Small intestine (tissue), 7 donors: Measurements from ENCODE around the gene ENTPD8. TPM values are rescaled to one million over a fixed set of nuclear protein-coding genes. Genes with fewer than 3 reads are reported as not detected.

Experiments used
- DNase-seq, 2 donors: peaks; one replicate each; pipeline versions ENCODE4 v3.0.0 to v3.0.0-alpha.2; 2013
- FAIRE-seq: peaks from 2 replicates; lab custom pipeline; 2012; peaks lifted over from hg19 to GRCh38; lab: Jason Lieb, UNC
- H3K27ac ChIP-seq, 3 donors: one replicate each; pipeline ENCODE4 v1.5.1; 2013; ENCODE audit warnings: low read length in 2 of 3, mild to moderate bottlenecking in 2 of 3, control low read depth in 1 of 3, inconsistent platforms in 1 of 3, low read depth in 1 of 3, moderate library complexity in 1 of 3
- H3K27me3 ChIP-seq, 3 donors: one replicate each; pipeline ENCODE4 v1.6.1; 2013; ENCODE audit warnings: low read length in 3 of 3, inconsistent platforms in 1 of 3; ENCODE audit not compliant: control insufficient read depth in 3 of 3, insufficient read depth in 3 of 3
- H3K36me3 ChIP-seq, 3 donors: one replicate each; pipeline ENCODE4 v1.6.1; 2013; ENCODE audit warnings: low read length in 3 of 3, inconsistent platforms in 1 of 3, low read depth in 1 of 3, mild to moderate bottlenecking in 1 of 3, moderate library complexity in 1 of 3; ENCODE audit not compliant: control insufficient read depth in 3 of 3, insufficient read depth in 2 of 3
- H3K4me1 ChIP-seq, 3 donors: one replicate each; pipeline ENCODE4 v1.6.1; 2013; ENCODE audit warnings: low read length in 2 of 3, inconsistent platforms in 1 of 3, low read depth in 1 of 3, mild to moderate bottlenecking in 1 of 3, moderate library complexity in 1 of 3; ENCODE audit not compliant: control insufficient read depth in 3 of 3, insufficient read depth in 2 of 3
- H3K4me3 ChIP-seq, 3 donors: one replicate each; pipeline ENCODE4 v1.5.1; 2013; ENCODE audit warnings: low read length in 3 of 3, control low read depth in 1 of 3, inconsistent platforms in 1 of 3, low read depth in 1 of 3, mild to moderate bottlenecking in 1 of 3, moderate library complexity in 1 of 3
- H3K9me3 ChIP-seq, 2 donors: one replicate each; pipeline ENCODE4 v1.6.1; 2013; ENCODE audit warnings: low read depth in 1 of 2, low read length in 1 of 2; ENCODE audit not compliant: control insufficient read depth in 2 of 2, insufficient read depth in 1 of 2
- WGBS, 3 donors: extraction: QIAGEN DNeasy Blood & Tissue Kit; methylation state at CpG; one replicate each; pipeline ENCODE4 v1.1.7; 2013; 5-methylcytosine and 5-hydroxymethylcytosine counted together
- polyA plus RNA-seq, 4 donors: library from polyadenylated mRNA; stranded (reverse) in 3 of 4; unstranded in 1 of 4; fragments of 200-250 nt in 3 of 4; fragments of 120-200 nt in 1 of 4; gene quantifications; one replicate each; pipeline versions ENCODE4 v1.2.1 to v1.2.3, GENCODE V29; 2013
- donor health status: healthy with polysubstance abuse.
- donor health status: control.
- donor health status: control.
- donor health status: Bipolar disorder and iron deficiency.
- donor health status: healthy.

The ENTPD8 gene
- polyA plus RNA-seq, 4 donors: 15.9 to 85.4 (median 40.8) TPM

DNA sequence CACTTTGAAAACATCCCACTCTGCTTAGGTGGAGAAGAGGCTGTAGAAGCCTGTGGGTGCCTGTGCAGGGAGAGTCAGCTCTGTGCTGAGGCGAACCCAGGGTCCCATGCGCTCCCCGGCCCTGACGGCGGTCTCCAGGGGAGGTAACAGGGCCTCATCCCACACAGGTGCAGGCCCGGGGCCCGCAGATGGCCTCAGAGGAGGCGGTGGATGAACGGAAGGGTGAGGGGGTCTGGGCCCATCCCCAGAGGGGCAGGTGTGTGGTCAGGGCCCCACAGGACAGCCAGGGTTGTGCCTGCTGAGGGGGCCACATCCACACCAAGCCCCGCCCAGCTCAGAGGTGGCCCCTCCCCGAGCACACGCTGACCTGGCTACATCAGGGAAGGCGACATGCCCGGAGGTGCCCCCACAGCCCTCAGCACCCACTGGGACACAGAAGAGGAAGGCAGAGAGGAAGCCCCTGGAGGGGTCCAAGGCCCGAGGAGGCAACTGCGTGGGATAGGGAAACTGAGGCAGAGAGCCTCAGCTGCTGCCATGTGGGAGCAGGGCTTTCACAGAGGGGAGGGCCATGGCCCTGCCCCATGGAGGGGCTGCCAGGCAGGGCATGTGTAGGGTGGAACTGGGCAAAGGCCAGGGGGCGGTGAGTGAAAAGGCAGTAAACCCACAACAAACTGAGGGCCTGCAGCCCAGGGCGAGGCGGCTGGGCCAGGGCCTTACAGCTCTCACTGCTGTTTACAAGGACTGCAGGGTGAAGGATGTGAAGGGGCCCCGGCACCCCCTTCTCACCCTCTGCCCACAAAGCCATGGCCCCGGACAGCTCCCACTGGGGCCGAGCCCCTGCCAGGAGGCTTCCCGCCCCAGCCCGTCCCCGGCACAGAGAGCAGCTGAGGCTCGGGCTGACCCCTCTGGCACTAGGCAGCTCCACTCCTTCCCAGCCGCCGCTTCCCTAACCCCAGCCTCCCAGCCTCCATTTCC, 47.7 kb downstream of the ENTPD8 start:
- Histone ChIP-seq H3K27ac (no peak overlapping the region), H3K9me3 (peaks cover 0 to 16% of the 10 kb centered on the region in 2 donors), H3K4me1 (peaks cover 0 to 12% (median 0%) of the 10 kb centered on the region in 3 donors), H3K4me3 (no peak overlapping the region), H3K27me3 (no peaks in the 10 kb centered on the region), H3K36me3 (peaks cover 0 to 81% (median 0%) of the 10 kb centered on the region in 3 donors)
- FAIRE-seq (no peak), DNase-seq (no peak)
- 89 to 93% (median 89%) methylated on average over 22 to 28 of the region's 28 CpGs for WGBS, 3 donors

DNA sequence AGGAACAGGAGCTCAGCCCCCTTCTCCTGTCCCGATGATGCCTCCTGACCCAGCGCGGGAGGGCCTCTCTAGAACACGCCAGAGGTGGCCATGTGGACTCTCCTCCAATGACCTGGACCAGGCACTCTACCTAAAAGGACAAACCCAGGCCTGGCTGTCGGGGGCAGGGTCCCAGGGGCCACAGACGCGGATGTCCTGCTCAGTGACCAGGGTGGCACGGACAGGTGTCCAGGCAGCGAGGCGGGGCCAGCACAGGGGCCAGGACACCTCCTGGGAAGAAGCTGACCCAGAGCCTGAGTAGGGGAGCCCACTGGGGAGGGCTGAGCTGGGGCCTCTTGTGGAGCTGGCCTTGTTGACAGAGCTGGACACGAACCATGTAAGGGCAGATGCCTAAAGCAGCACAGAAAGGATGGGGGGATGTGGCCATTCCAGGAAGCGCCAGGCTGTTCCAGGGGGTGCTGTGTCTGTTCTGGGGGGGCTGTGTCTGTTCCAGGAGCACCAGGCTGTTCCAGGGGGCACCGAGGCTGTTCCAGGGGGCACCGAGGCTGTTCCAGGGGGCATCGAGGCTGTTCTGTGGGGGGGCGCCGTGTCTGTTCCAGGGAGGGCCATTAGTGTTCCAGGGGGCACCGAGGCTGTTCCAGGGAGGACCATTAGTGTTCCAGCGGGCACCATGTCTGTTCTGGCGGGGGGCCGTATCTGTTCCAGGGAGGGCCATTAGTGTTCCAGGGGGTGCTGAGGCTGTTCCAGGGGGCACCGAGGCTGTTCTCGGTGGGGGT, 48.7 kb downstream of the ENTPD8 start:
- H3K36me3 ChIP-seq: peaks cover 0 to 82% (median 0%) of the 10 kb centered on the region in 3 donors
- no peak overlapping the region for H3K4me3 ChIP-seq
- 92 to 96% (median 95%) methylated on average over 18 to 23 of the region's 23 CpGs for WGBS, 3 donors
- FAIRE-seq (no peak), DNase-seq (no peak)
- no peaks in the 10 kb centered on the region for H3K27me3 ChIP-seq
- no peak overlapping the region for H3K27ac ChIP-seq
- H3K9me3 ChIP-seq: peaks cover 0 to 6% of the 10 kb centered on the region in 2 donors
- H3K4me1 ChIP-seq: peaks cover 0 to 22% (median 0%) of the 10 kb centered on the region in 3 donors

DNA sequence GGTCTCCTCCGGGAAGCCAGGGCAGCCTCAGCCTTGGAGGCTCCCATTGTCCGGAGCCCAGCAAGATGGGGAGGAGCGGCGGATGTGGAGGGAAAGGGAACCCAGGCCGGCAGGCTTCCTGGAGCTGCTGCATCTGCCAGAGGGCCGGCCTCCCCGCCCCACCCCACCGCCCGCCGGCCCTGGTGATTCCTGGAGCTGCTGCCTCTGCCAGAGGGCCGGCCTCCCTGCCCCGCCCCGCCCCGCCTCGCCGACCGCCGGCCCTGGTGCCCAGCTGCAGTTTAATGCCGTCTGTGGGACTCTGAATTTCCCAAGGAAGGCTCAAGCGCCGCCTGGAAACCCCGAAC, 49.8 kb downstream of the ENTPD8 start:
- Histone ChIP-seq H3K4me3 (no peak overlapping the region), H3K9me3 (no peaks in the 10 kb centered on the region), H3K27ac (peak overlapping the region in 2 of 3 donors; percentile 12 to 80), H3K36me3 (peaks cover 0 to 75% (median 0%) of the 10 kb centered on the region in 3 donors), H3K27me3 (no peaks in the 10 kb centered on the region), H3K4me1 (peaks cover 0 to 27% (median 0%) of the 10 kb centered on the region in 3 donors)
- DNase-seq (peak; percentile 58 to 75), FAIRE-seq (no peak)
- WGBS, 3 donors: 21 to 59% (median 41%) methylated on average over 18 to 22 of the region's 22 CpGs

DNA sequence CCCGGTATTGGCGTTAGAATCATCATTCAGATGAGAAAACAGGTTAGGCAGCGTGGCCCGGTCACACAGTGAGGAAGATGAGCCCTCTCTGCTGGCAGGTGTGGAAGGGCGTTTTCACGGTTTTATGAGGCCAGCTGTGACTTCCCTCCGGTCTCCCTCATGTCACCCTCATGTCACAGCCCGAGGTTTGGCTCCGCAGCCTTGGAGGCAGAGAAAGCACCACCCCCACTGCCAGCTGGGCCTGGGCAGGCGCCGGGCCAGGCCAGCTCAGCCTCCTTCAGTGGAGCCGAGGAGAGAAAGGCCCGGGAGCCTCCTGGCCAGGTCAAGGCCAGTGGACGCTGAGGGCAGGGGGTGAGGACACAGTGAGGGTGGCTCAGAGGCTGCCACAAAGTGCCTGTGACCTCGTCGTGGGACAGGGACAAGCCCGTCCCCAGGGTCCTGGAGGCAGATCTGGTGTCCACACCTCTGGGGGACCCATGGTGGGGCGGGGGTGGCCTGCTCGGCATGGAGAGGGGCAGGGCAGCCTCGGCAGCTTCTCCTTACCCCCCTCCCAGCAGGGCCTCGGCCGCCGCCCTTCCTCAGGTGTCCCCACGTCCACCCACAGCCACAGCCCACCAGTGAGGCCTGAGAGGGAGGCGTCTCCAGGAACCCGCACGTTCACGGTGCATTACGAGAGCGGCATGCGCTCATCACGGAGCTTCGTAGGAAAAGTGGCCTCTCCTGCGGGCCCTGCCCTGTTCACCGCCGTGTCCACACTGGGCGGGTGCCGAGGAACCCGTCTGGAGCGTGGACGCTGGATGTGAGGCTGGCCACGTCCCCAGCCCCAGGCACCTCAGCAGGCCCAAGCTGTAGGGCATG, 50.4 kb downstream of the ENTPD8 start:
- peaks cover 0 to 73% (median 0%) of the 10 kb centered on the region in 3 donors for H3K36me3 ChIP-seq
- peaks cover 0 to 27% (median 0%) of the 10 kb centered on the region in 3 donors for H3K4me1 ChIP-seq
- H3K4me3 ChIP-seq: no peak overlapping the region
- H3K27me3 ChIP-seq: no peaks in the 10 kb centered on the region
- no peak for FAIRE-seq
- peak in 1 of 2 donors; percentile 37 for DNase-seq
- no peaks in the 10 kb centered on the region for H3K9me3 ChIP-seq
- 37 to 67% (median 51%) methylated on average over 41 to 42 of the region's 42 CpGs for whole genome bisulfite sequencing, 3 donors
- H3K27ac ChIP-seq: peak overlapping the region in 2 of 3 donors; percentile 12 to 80

DNA sequence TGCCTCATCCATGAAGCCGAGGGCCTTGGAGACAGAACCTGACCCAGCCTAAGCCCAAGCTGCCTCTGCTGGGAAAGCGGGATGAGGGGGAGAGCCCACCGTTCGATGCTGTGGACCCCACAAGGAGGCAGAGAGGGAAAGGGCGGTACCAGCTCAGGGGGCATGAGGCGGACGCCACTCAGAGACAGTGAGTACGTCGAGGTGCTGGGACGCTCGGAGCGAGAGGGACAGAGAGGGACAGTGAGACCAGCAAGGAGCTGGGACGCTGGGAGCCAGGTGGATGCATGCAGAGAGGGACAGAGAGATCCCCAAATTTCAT, 51.8 kb downstream of the ENTPD8 start:
- peaks cover 0 to 27% (median 0%) of the 10 kb centered on the region in 3 donors for H3K4me1 ChIP-seq
- H3K36me3 ChIP-seq: peaks cover 0 to 66% (median 0%) of the 10 kb centered on the region in 3 donors
- no peaks in the 10 kb centered on the region for H3K9me3 ChIP-seq
- DNase-seq: no peak
- no peaks in the 10 kb centered on the region for H3K27me3 ChIP-seq
- no peak overlapping the region for H3K4me3 ChIP-seq
- 94 to 97% (median 95%) methylated on average over 13 of the region's 13 CpGs for WGBS, 3 donors
- no peak overlapping the region for H3K27ac ChIP-seq
- FAIRE-seq: no peak

DNA sequence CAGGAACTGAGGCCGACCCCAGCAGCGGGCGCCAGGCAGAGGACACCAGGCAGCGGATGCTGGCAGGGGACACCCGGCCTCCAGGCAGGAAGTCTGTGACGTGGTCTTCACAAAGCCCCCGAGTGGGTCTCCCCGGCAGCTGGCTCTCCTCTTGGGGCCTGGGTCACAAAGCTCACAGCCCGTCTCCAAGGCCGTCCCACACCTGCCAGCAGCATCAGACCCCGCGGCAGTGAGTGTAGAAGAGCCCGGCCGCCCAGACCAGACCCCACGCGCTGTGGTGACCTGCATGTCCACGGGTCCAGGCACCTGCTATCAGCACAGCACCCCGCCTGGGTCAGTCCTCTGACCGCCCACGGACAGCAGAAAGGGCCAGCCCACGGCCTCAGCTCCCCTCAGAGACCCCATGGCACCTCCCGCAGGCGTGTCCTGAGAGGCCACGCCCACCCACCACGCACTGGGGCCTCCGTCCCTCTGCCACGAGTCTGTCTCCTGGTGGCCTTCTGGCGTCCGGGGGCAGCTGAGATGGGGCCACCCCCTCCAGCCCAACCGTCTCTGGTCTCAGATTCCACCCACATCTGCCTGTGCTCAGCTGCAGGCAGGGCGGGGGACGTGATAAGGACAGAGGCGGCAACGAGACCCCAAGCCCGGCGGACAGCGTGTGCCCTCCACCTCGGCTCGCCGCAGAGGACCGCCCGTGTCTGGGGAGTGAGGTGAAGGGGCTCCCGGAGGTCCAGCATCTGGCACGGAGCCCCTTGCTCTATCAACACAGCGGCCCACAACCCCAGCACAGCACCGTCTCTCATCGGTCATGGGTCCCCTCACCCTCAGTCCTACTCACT, 52.3 kb downstream of the ENTPD8 start:
- peaks cover 0 to 27% (median 0%) of the 10 kb centered on the region in 3 donors for H3K4me1 ChIP-seq
- DNase-seq (no peak), FAIRE-seq (no peak)
- peaks cover 0 to 67% (median 0%) of the 10 kb centered on the region in 3 donors for H3K36me3 ChIP-seq
- WGBS, 3 donors: 89 to 94% (median 90%) methylated on average over 40 to 47 of the region's 47 CpGs
- H3K4me3 ChIP-seq: no peak overlapping the region
- no peaks in the 10 kb centered on the region for H3K9me3 ChIP-seq
- H3K27ac ChIP-seq: no peak overlapping the region
- H3K27me3 ChIP-seq: no peaks in the 10 kb centered on the region

DNA sequence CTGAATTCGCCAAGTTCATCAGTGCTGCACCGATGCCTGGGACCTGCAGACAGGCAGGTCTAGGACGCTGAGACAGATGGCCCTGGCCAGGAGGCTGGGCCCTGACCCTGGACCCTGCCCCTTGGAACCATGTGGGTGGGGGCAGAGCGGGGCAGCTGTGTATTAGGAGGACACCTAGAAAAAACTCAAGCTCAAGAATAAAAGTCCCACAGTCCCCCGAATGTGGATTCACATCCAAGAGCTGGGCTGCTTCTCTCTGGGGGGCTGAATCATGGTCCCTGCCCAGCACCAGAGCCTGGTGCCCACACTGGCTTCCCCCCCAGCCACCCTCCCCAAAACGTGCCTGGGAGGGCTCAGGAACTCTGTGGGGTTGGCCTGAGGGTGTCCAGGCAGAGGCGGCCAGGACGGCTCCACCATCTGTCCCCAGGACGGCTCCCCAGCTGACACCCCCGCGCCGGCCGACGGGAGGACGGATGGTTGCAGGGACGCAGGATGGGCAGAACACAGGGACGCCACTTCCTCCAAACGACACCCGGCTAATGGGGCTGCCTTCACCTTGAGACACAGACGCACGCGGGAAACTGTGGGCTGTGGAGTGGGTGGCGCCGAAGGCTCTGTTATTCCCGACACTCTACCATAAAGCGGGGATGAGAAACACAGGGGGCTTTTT, 53.1 kb downstream of the ENTPD8 start:
- H3K27me3 ChIP-seq: no peaks in the 10 kb centered on the region
- 84 to 90% (median 88%) methylated on average over 26 of the region's 26 CpGs for WGBS, 3 donors
- FAIRE-seq: no peak
- no peaks in the 10 kb centered on the region for H3K9me3 ChIP-seq
- H3K27ac ChIP-seq: peak overlapping the region in 1 of 3 donors; percentile 42
- H3K4me1 ChIP-seq: peaks cover 0 to 27% (median 0%) of the 10 kb centered on the region in 3 donors
- H3K4me3 ChIP-seq: no peak overlapping the region
- peaks cover 0 to 61% (median 0%) of the 10 kb centered on the region in 3 donors for H3K36me3 ChIP-seq
- DNase-seq: no peak
